Measurements from ENCODE around the gene CTDNEP1. TPM values are rescaled to one million over a fixed set of nuclear protein-coding genes. Genes with fewer than 3 reads are reported as not detected.
A peak's percentile ranks its signal among the peaks of the same experiment; 100 is the strongest.

CTDNEP1 gene
- total and polyA plus RNA-seq, 8 donors: 23.9 to 85.1 (median 73.9) TPM

GRCh38 chr17:7235693-7236665 is 15.6 kb downstream of the CTDNEP1 start:
- intact Hi-C loops (cut with DNase I; ENCODE audit: low total_unique reads): no loop called here
- DNase-seq: no peak
- Histone ChIP-seq H3K9me3 (no peaks in the 10 kb centered on the region), H3K4me3 (peak overlapping the region in 1 of 4 donors; percentile 15), H3K36me3 (peaks cover 22 to 32% (median 29%) of the 10 kb centered on the region in 4 donors), H3K27ac (peak overlapping the region in 3 of 5 donors; percentile 15 to 96 (median 76)), H3K27me3 (no peaks in the 10 kb centered on the region), H3K4me1 (peaks cover 49 to 75% (median 69%) of the 10 kb centered on the region in 4 donors)
- 72 to 81% (median 79%) methylated on average over 22 of the region's 22 CpGs for WGBS, 5 donors
- TF ChIP-seq POLR2A (IDR thresholded peaks at IDR 0.05): no peak
- TF ChIP-seq, protein P1, sequence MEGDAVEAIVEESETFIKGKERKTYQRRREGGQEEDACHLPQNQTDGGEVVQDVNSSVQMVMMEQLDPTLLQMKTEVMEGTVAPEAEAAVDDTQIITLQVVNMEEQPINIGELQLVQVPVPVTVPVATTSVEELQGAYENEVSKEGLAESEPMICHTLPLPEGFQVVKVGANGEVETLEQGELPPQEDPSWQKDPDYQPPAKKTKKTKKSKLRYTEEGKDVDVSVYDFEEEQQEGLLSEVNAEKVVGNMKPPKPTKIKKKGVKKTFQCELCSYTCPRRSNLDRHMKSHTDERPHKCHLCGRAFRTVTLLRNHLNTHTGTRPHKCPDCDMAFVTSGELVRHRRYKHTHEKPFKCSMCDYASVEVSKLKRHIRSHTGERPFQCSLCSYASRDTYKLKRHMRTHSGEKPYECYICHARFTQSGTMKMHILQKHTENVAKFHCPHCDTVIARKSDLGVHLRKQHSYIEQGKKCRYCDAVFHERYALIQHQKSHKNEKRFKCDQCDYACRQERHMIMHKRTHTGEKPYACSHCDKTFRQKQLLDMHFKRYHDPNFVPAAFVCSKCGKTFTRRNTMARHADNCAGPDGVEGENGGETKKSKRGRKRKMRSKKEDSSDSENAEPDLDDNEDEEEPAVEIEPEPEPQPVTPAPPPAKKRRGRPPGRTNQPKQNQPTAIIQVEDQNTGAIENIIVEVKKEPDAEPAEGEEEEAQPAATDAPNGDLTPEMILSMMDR (IDR thresholded peaks at IDR 0.05): no peak
- TF ChIP-seq EP300 (IDR thresholded peaks at IDR 0.05): no peak
- no peak for TF ChIP-seq POLR2AphosphoS5 (IDR thresholded peaks at IDR 0.05)

- H3K36me3 ChIP-seq: peaks cover 26 to 36% (median 33%) of the 10 kb centered on the region in 4 donors
- H3K9me3 ChIP-seq: no peaks in the 10 kb centered on the region
- H3K4me1 ChIP-seq: peaks cover 37 to 64% (median 57%) of the 10 kb centered on the region in 4 donors
- WGBS, 5 donors: 0 to 1% (median 0%) methylated on average over 32 to 72 of the region's 72 CpGs
- intact Hi-C loops (cut with DNase I; ENCODE audit: low total_unique reads): no loop called here
- no peaks in the 10 kb centered on the region for H3K27me3 ChIP-seq
- H3K27ac ChIP-seq: peak within 1 kb of the TSS; percentile 76 to 94 (median 91)
- peak within 1 kb of the TSS; percentile 63 to 99 (median 89) for H3K4me3 ChIP-seq
- DNase-seq: peak; percentile 96 to 98
- TF ChIP-seq, protein P1 (IDR thresholded peaks at IDR 0.05): no peak
- peak; percentile 87 to 99 (median 94) for TF ChIP-seq POLR2AphosphoS5 (IDR thresholded peaks at IDR 0.05)
These were observed 17.2 kb downstream of the CTDNEP1 start, which contains the start of gene DVL2 for GRCh38 chr17:7234083-7234951. TSS of gene DVL2 (minus strand) at chr17:7234517. CDS start at chr17:7234262, 255 bp downstream.

- Histone ChIP-seq H3K36me3 (peaks cover 33 to 43% (median 40%) of the 10 kb centered on the region in 4 donors), H3K9me3 (no peaks in the 10 kb centered on the region)
- TF ChIP-seq POLR2A (IDR thresholded peaks at IDR 0.05): no peak
These were observed 17.8 kb downstream of the CTDNEP1 start for GRCh38 chr17:7233701-7234082.

DNA sequence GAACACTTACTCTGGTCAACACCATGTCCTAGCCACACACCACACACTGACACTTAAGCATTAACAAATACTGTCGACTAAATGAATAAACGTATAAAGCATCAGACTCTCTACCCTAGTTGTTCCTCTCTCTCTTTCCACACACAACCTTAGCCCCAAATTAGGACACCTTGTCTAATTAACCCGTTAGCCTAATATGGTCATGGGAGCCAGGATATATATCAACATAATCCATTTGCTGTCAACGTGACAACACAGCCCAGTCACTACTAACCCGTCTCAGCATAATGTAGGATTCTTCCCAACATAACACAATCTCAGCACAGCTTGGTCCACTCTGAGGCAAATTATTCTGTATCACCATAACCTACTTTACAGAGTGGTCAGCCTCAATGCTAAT is 19.4 kb downstream of the CTDNEP1 start:
- no peaks in the 10 kb centered on the region for H3K9me3 ChIP-seq
- H3K27me3 ChIP-seq: no peaks in the 10 kb centered on the region
- peaks cover 42 to 58% (median 55%) of the 10 kb centered on the region in 4 donors for H3K36me3 ChIP-seq
- peaks cover 32 to 58% (median 50%) of the 10 kb centered on the region in 4 donors for H3K4me1 ChIP-seq
- no peak for DNase-seq
- TF ChIP-seq, protein P1 (IDR thresholded peaks at IDR 0.05): no peak
- no peak for TF ChIP-seq POLR2AphosphoS5 (IDR thresholded peaks at IDR 0.05)
- no peak for TF ChIP-seq EP300 (IDR thresholded peaks at IDR 0.05)
- TF ChIP-seq POLR2A (IDR thresholded peaks at IDR 0.05): no peak
- intact Hi-C loops (cut with DNase I; ENCODE audit: low total_unique reads): no loop called here
- H3K4me3 ChIP-seq: peak overlapping the region in 1 of 4 donors; percentile 99
- WGBS, 5 donors: 71 to 87% (median 78%) methylated on average over 5 of the region's 5 CpGs
- H3K27ac ChIP-seq: no peak overlapping the region

More at GRCh38 chr17:7233701-7234082, 17.8 kb downstream of the CTDNEP1 start:
- Histone ChIP-seq H3K27ac (peak overlapping the region; percentile 76 to 94 (median 91)), H3K4me3 (peak overlapping the region; percentile 63 to 99 (median 89)), H3K4me1 (peaks cover 37 to 64% (median 57%) of the 10 kb centered on the region in 4 donors), H3K27me3 (no peaks in the 10 kb centered on the region)
- DNase-seq: no peak
- WGBS, 5 donors: 1 to 3% (median 2%) methylated on average over 9 of the region's 9 CpGs
- intact Hi-C loops (cut with DNase I; ENCODE audit: low total_unique reads): no loop called here
